HG02840 (cell line): ENCODE results near the gene LSG1.

ENCODE experiments used
- ATAC-seq: cut with Tn5 transposase; IDR thresholded peaks from one replicate; pipeline ENCODE4 v1.9.1; 2021; ENCODE audit warnings: mild to moderate bottlenecking, moderate library complexity, moderate number of reproducible peaks; ENCODE audit not compliant: unreplicated experiment, low FRiP score

LSG1 gene

DNA sequence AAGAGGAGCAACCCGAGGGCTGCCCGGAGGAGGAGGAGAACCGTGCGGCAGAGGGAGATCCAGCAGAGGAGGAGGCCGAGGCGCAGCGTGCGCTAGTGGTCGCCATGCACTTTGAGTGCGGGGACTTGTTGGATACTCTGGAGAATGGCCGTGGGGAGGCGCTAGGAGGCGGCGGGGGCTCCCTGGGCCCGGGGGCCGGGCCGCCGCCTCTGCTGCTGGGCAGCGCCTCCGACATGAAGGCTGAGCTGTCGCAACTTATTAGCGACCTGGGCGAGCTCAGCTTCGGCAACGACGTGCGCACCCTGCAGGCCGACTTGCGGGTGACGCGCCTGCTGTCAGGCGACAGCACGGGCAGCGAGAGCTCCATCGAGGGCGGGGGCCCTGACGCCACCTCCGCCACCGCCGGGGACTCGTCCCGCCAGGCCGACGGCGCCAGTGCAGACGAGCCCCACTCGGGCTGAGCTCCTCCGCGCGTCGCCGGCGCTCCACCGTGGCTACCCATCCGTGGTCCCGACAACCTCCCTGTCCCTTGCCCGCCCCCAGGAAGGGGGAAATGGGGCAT, 15.7 kb upstream of the LSG1 start:
- ATAC-seq, result peak; percentile 31

DNA sequence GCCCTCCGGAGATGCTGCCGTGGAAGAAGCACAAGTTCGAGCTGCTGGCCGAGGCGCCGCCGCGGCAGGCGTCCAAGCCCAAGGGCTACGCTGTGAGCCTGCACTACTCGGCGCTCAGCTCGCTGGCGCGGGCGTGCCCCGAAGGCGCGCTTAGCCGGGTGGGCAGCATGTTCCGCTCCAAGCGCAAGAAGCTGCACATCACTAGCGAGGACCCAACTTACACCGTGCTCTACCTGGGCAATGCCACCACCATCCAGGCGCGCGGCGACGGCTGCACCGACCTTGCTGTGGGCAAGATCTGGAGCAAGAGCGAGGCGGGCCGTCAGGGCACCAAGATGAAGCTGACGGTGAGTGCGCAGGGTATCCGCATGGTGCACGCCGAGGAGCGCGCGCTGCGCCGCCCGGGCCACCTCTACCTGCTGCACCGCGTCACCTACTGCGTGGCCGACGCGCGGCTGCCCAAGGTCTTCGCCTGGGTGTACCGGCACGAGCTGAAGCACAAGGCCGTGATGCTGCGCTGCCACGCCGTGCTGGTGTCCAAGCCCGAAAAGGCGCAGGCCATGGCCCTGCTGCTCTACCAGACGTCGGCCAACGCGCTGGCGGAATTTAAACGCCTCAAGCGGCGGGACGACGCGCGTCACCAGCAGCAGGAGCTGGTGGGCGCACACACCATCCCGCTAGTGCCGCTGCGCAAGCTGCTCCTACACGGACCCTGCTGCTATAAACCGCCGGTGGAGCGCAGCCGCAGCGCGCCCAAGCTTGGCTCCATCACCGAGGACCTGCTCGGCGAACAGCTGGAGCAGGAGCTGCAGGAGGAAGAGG, 15.0 kb upstream of the LSG1 start:
- ATAC-seq, result peak; percentile 7

DNA sequence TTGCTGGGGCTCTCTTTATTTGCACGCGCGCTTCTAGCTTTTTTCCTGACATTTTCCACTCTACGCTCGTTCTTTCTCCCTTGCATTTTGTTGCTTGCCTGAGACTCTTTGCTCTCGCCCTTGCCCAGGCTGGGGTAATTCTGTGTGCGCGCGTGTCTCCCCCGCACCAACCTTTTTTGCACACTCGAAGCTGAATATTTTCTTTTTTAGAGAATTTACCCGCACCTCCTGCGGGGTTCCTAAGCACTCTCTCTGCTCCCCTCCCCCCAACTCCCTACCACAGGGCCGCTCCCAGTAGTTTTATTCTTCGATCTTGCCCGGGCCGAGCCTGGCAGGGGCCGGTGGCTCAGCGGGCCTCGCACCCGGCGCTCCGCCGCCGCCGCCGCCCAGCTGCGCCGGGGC, 14.4 kb upstream of the LSG1 start:
- no peak for ATAC-seq

DNA sequence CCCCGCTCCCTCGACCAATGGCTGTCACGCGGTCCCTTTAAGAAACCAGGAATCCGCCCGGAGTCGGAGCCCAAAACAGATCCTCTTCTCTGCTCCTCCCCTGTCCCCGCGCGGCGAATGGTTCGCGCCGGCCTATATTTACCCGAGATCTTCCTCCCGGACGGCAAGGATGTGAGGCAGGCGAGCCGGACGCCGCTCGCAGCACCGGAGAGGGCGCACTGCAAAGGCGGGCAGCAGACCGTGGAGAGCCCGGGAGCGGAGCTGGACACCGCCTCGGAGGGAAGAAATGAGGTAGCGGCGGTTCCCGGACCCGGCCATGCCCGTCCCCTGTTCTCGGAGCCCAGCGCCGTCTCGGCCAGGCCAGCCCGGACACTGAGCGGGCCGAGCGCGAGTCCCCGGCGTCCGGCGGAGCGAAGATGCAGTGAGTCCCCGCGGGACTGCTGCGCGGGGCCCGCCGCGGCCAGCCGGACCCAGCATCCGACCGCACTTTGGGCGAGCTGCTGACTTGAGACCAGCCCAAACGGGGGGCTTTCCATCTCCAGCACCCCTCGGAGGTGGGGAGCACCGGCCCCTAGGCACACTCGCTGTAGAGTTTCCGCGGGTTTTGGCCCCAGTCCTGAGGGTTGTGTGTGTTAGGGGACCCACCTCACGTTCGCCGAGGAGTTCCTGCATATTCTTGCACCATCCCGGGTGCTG, 13.9 kb upstream of the LSG1 start, which contains the start of gene FAM43A:
TSS of gene FAM43A (plus strand) at position 166 of the 696 bp plus-strand sequence. CDS start 944 bp downstream, outside the sequence.
- ATAC-seq, result no peak

DNA sequence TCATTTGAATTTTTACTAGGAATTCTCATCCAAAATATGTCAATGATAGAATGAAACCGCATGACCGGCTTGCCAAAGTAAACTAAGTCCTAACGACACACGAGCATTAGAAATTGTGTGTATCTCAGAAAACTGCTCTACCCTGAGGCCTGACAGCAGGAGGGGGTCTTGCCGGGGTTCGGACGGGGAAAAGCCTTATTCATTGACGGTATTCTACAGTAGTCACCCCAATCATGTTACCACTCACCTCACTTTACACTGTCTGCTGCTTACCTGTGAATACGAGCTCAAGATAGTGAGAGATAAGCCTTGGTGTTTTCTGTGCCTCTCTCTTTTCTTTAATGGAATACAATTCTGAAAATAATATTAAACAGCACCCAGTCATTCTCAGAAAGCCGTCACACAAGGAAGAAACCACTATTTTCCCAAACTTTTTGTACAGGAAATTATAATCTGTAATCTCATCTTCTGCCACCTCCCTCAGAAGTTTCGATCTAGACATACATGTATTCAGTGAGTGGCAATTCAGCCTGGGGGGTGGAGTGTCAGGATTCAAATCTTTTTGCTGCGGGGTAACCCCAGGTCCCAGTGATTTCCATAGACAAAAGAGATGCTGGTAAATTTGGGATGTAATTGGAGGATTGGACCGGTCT, 13.2 kb upstream of the LSG1 start:
- ATAC-seq, result no peak

DNA sequence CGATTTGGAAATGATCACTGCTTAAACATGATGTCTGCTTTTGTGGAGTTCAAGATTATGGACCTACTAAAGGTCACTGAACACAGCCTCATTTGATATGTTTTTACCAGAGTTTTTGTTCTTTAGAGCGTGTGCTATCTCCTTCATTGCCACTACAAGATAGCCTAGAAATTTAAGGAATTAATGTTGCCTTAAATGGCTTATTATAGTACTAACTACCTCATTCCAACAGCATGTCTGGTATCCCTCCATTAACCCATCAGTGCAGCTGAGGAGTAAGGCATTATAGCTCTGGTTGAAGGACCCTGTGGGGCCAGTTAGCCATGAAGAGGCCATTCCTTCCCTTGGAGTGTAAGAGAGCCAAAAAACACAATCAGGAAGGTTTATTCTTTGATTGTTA, 11.4 kb upstream of the LSG1 start:
- ATAC-seq, result no peak

DNA sequence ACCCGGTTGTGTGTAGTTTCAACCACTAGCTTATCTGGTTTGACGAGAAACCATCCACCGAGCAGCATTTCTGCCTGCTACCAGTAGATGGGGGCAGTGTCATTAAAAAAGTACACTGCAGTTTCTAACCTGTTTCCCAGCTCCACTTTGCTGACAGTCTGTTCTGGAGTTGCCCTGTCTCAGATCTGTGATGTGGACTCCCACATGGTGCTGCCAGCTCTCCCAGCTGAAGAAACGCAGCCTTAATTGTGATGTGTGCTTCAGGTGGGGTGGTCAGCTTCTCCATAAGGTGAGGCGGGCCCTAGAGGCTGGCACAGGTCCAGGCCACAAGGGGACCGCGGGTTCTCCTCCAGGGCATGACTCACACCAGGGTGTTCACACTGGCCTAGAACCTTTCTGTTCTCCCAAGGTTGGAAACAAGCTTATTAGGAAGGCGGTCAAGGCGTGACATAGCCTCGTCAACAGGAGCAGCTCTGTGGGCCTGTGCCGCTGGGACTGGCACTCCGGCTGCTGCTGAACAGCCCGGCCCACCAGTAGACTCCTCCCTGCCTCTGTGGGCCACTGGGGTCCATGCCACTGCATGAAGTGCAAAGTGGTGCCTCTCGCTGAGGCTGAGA, 10.8 kb upstream of the LSG1 start:
- ATAC-seq, result no peak

DNA sequence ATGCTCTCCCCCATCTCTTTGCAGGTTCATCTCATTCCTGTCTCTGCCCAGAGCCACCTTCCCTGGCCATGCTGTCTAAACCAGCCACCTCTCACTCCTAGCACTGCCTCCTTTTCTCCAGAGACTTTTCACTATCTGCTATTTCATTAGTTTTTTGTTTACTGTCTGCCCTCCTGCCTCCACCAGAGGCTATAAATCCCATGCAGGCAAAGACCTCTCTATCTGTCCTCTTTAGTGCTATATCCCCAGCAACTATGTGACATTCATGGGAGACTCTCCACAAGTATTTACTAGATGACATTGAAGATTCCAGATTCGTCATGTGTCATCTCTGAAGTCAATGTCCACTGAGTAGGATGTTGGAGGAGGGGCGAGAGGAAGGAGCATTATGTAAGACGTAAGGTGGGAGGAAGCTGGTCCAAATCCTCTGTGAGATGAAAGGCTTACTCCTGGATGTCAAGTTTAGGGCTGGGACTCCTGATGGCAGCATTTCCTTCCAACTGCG, 10.2 kb upstream of the LSG1 start:
- ATAC-seq, result no peak

DNA sequence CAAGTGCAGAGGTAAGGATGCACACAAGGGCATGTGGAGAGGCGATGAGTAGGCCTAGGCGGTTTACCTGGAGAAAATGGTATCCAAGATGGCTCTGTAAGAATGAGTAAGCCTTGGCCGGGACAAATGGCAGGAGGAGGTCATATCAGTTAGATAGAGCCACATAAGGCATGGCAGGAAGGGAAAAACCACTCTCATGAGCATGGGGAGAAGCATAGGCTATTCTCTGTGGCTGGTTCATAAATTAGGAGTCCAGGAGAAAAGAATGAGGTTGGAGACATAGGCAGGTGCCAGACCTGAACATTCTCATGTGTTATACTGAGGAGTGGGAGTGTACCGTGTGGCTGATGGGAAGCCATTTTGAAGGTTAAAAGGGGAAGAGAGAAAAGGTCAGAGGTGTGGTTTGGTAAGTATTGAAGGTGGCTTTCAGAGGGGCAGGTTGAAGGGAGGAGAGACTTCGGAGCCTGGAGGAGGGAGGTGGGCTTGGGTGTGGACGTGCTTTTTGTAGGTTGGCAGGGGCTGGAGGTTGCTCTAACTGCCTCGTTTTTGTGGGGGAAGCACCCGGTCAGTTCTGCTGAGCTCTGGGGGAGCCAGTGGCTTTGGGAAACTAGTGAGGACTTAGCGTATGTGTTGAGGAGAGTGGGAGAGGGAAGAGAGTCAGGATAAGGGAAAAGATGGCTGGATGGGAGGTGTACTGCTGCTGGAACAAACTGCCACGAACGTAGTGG, 9.1 kb upstream of the LSG1 start:
- ATAC-seq, result no peak

DNA sequence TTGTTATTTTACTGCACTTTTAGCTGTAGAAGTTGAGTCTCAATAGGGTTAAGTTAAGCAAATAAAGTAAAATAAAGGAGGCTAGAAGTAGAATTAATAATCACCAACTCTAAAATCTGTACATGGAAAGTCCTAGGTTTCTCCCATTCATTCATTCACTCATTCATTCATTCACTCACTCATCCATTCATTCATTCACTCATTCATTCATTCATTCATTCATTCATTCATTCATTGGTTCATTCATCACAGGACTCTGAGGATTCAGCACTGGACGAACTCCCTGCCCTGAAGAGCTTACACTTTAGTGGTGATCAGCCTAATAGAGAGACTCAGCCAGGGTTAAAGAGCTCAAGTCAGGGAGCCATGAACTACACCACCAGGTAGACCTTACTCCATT, 4.5 kb upstream of the LSG1 start:
- no peak for ATAC-seq

DNA sequence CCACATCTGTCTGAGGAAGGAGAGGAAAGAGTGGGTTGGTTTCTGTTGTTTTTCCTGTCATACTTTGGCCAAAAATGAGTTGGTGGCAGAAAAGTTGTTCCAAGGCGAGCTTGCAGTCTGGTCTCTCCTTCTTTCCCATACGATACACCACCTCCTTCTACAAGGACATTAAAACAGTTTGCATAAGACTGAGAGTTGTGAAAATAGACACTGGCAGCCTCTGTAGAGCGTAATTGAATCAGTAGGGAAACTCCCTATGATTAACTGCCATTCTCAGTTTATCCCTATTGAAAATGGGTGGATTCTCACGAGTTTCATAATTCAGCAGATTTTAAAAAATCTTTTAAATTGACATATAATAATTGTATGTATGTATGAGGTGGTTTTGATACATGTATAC, 3.7 kb upstream of the LSG1 start:
- ATAC-seq, result no peak

DNA sequence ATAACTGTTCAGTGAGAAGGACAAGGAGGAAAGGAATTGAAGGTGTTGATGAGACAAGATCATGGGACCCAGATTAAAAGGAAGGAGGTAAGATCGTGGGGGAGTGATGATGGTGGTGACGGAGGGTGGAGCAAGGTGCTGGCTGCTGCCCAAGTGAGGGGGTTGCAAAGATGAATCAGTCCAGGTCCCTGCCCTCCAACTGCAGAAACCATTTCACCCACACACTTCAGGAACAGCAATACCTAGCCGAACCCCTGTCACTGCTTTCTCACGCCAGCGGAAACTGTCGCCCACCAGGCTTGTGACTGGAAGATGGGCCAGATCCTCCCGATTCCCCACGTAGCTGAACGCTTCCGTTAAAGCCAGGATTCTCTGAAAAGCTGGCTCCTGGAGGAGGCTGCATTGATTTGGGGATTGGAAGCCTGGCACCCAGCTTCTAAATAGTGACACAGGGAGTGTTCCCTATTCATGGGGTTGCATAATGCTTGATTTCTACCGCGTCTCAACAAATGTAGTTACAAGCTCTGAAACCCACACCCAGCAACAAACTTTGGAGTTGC, 3.2 kb upstream of the LSG1 start:
- ATAC-seq, result no peak

DNA sequence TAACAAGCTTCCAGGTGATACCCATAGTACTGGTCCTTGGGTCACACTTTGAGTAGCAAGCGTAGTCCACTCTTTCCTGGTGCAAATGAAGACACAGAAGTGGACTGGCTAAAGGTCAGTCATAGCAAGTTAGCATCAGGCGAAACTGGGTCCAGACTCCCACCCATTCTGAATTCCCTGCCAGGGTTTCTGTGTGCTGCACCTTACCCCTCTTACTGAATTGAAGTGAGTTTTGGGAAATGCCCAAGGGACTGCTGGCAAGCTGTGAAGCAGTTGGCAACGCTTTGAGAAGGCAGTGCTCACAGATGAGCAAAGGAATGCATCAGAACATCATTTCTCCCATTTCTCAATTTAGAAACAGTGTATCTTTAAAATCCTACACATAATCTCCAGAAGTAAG, 1.8 kb upstream of the LSG1 start:
- no peak for ATAC-seq

DNA sequence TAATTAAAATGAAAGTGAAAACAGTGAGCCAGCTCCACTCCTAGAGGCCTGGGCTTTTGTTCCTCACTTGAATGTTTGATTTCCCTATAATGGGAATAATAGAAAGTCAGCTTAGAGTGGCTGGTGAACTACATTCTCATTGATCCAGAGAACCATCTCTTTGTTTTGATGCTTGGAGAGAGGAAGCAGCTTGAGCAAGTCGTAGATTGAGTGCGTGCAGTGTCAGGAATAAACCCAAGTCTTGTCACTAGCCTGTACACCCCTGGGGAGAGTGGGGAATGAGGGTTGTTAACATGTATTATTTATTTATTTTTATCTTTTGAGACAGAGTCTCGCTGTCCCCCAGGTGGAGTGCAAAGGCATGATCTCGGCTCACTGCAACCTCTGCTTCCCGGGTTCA, 885 bp upstream of the LSG1 start:
- no peak for ATAC-seq

DNA sequence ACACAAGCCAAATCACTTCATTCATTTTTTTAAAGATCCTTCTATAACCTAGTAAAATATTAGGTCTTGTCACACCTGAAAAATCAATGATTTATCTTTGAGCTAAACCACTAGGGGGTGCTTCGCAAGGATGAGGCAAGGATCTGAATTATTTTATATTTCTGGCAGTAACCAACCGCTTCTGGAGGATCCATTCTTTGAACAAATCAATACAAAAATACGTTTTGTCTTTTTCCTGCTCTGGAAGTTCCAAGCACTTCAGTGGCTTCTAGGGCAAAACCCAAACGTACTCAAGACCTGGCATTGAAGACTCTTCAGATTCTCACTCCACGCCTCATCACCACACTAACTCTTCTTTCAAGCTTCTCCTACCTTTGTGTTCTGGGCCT, 486 bp downstream of the LSG1 start:
- ATAC-seq, result no peak

DNA sequence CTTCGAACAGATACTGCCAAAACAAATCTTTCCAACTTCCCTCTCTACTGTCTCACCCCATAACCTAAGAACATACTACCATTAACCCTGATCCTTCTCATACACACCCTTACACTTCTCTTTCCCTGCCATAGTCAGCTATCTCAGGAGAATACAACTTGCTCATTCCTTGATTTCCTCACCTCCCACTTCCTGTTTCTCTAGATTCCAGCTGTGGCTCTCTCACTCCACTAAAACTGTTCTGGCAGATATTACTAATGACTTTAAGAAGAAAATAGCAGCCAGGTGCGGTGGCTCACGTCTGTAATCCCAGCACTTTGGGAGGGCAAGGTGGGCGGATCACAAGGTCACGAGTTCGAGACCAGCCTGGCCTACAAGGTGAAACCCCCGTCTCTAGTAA, 4.6 kb downstream of the LSG1 start:
- no peak for ATAC-seq

DNA sequence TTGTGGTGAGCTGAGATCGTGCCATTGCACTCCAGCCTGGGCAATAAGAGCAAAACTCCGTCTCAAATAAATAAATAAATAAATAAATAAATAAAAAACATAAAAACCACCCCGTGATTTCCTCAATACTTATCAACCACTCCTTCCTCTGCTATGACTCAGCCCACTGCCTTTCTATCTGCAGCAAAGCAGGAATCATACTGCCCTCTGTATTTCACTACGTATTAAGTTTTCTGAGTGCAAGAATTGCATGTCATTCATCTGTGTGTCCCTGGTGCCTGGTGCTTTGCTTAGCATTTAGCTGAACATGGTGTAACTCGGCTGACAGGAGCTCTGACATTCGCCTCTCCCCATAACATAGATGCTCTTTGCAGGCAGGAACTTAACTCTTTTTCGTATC, 7.1 kb downstream of the LSG1 start:
- ATAC-seq, result no peak

DNA sequence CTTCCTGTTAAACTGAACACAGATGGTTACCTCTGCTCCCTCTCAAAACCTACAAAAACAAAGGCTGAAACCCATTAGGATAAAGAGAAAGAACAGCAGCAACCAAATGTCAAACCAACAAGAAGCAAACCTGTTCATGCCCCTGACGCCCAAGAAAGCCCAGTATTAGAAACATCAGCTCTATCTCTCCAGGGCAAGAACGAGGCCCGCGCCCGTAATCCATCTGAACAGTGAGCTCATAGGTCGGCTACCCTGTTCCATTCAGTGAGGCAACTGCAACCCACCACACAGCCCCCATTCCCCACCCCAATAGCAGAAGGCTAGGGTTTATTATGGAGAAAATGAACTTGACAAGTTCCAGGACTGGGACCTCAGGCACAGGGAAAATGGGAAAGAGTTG, 10.0 kb downstream of the LSG1 start:
- ATAC-seq, result no peak

DNA sequence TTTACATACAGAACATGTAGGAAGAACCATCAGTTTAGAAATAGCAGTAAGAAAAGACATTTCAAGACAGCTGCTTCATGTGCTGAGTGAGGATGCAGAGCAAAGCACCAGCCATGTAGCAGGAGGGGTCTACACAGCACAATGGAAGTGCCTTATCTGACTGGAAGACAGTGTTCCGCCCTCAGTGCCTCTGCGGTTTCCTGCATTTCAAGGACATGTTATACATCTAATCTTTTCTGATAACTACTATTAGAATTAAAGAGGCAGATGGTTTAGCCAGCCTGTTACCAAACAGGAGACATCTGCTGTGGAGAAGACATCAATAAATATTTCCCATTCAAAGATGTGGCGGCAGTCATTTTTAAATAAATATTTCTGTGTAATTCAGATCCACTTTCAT, 10.6 kb downstream of the LSG1 start:
- ATAC-seq, result no peak

DNA sequence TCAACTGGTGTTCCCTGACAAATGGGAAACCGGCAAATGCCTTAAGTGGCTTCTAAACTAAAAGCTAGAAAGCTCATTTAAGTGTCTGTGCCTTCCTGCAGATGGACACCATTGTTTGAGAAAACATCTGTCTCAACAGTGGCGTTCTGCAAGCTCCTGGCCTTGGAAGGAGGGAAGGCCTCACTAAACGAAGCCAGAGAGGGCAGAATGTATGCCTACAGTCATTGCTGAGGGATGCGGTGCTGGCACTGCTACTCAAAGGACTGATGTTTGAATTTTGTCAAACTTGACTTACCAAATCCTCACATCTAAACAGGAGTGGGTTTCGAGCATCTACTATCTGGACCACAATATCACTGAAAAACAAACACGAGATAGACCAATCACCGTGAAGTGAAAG, 12.2 kb downstream of the LSG1 start:
- no peak for ATAC-seq
